Suprapubic skin (tissue), 4 donors: ENCODE results near the gene TBC1D22A.

Experiments used
- CTCF ChIP-seq, 2 donors: fragments of 200-600 bp in 1 of 2; fragments of 450-650 bp in 1 of 2; sonication (generic) in 1 of 2; IDR thresholded peaks; one replicate each; pipeline ENCODE4 v1.5.1; 2016 to 2019; ENCODE audit warnings: antibody characterized with exemption in 2 of 2, mild to moderate bottlenecking in 1 of 2, moderate library complexity in 1 of 2
- EP300 ChIP-seq: sonication (generic); formaldehyde crosslinking; IDR thresholded peaks from one replicate; pipeline ENCODE4 v1.6.1; 2017; ENCODE audit warnings: antibody characterized with exemption
- POLR2A ChIP-seq, 2 donors: fragments of 450-650 bp; IDR thresholded peaks; one replicate each; pipeline ENCODE4 v1.6.1; 2017; ENCODE audit warnings: antibody characterized with exemption in 2 of 2, mild to moderate bottlenecking in 2 of 2, moderate library complexity in 2 of 2
- POLR2AphosphoS5 ChIP-seq, 3 donors: sonication (generic); formaldehyde crosslinking; IDR thresholded peaks; one replicate each; pipeline ENCODE4 v1.6.1; 2017; ENCODE audit warnings: antibody characterized with exemption in 3 of 3

GRCh38 chr22:47039356-47039755 is 276.9 kb downstream of the TBC1D22A start:
- TF ChIP-seq CTCF (IDR thresholded peaks at IDR 0.05): no peak
- no peak for TF ChIP-seq POLR2AphosphoS5 (IDR thresholded peaks at IDR 0.05)
- TF ChIP-seq POLR2A (IDR thresholded peaks at IDR 0.05): no peak
- no peak for TF ChIP-seq EP300
